SK-N-MC (cell line): Measurements from ENCODE around the gene ZDHHC24.
"Not testable (repeated sequence)": the region's sequence is repeated elsewhere in the genome, so short reads cannot be mapped to it uniquely, and the experiment has no call there.

Experiments
- DNase-seq: peaks from one replicate; pipeline ENCODE4 v3.0.0-alpha.2; 2011; ENCODE audit warnings: low read depth, low spot score
- H3K27ac ChIP-seq: fragments of 200-600 bp; sonication (generic); 2 replicates; pipeline ENCODE4 v1.5.1; 2016; ENCODE audit warnings: mixed run types
- H3K36me3 ChIP-seq: fragments of 200-600 bp; sonication (generic); 2 replicates; pipeline ENCODE4 v1.6.1; 2017; ENCODE audit warnings: antibody characterized with exemption, low read length, mixed read lengths; ENCODE audit not compliant: insufficient read depth
- H3K4me3 ChIP-seq: fragments of 200-600 bp; sonication (generic); 2 replicates; pipeline ENCODE4 v1.5.1; 2016
- H3K9ac ChIP-seq: fragments of 200-600 bp; sonication (generic); 2 replicates; pipeline ENCODE4 v1.8.0; 2017; ENCODE audit warnings: mixed run types, mixed read lengths; ENCODE audit not compliant: insufficient read length
- H3K9me3 ChIP-seq: fragments of 200-600 bp; sonication (generic); 2 replicates; pipeline ENCODE4 v1.6.1; 2017; ENCODE audit warnings: low read depth, mild to moderate bottlenecking, antibody characterized with exemption, low read length, moderate library complexity, mixed read lengths
- EZH2 ChIP-seq: fragments of 200-600 bp; sonication (generic); IDR thresholded peaks from one replicate; pipeline ENCODE4 v1.6.1; 2017; ENCODE audit warnings: antibody characterized with exemption
- FOXP2 ChIP-seq: optimal IDR thresholded peaks from 2 replicates; pipeline ENCODE3; 2011; ENCODE audit warnings: mild to moderate bottlenecking, moderate library complexity; ENCODE audit not compliant: insufficient read depth; ENCODE audit errors: extremely low read length, control extremely low read depth
- POLR2AphosphoS5 ChIP-seq: IDR thresholded peaks from 2 replicates; pipeline ENCODE4 v1.6.1; 2012; ENCODE audit warnings: mild to moderate bottlenecking, low read depth, low read length, borderline replicate concordance

The ZDHHC24 gene

GRCh38 chr11:66586136-66586535, 40.3 kb upstream of the ZDHHC24 start:
- Histone ChIP-seq H3K36me3 (no peaks in the 10 kb centered on the region), H3K9me3 (no peaks in the 10 kb centered on the region), H3K4me3 (no peak overlapping the region), H3K9ac (no peak overlapping the region), H3K27ac (no peak overlapping the region)
- TF ChIP-seq EZH2 (no peak), FOXP2 (no peak)
- DNase-seq, result no peak

- DNase-seq, H3K36me3 ChIP-seq, H3K27ac ChIP-seq, H3K4me3 ChIP-seq, H3K9me3 ChIP-seq, H3K9ac ChIP-seq: not testable (repeated sequence)
Measured at GRCh38 chr11:66585447-66585846, 39.6 kb upstream of the ZDHHC24 start.

GRCh38 chr11:66582565-66583147, 36.8 kb upstream of the ZDHHC24 start:
- not testable (repeated sequence) for H3K9me3 ChIP-seq, DNase-seq, H3K9ac ChIP-seq, H3K36me3 ChIP-seq, H3K27ac ChIP-seq, H3K4me3 ChIP-seq

- H3K9me3 ChIP-seq, result no peaks in the 10 kb centered on the region
- no peak overlapping the region for H3K27ac ChIP-seq
- H3K36me3 ChIP-seq, result no peaks in the 10 kb centered on the region
- no peak for TF ChIP-seq EZH2
- no peak for TF ChIP-seq FOXP2
- no peak overlapping the region for H3K4me3 ChIP-seq
- no peak for DNase-seq
- H3K9ac ChIP-seq, result no peak overlapping the region
Measured at GRCh38 chr11:66581261-66581660, 35.4 kb upstream of the ZDHHC24 start.

- H3K4me3 ChIP-seq, result no peak overlapping the region
- DNase-seq, result no peak
- no peaks in the 10 kb centered on the region for H3K9me3 ChIP-seq
- TF ChIP-seq EZH2 (no peak), POLR2AphosphoS5 (no peak), FOXP2 (no peak)
- H3K36me3 ChIP-seq, result no peaks in the 10 kb centered on the region
- H3K9ac ChIP-seq, result no peak overlapping the region
- no peak overlapping the region for H3K27ac ChIP-seq
Measured at GRCh38 chr11:66580803-66581202, 35.0 kb upstream of the ZDHHC24 start.

- Histone ChIP-seq H3K9ac (no peak overlapping the region), H3K36me3 (no peaks in the 10 kb centered on the region), H3K27ac (no peak overlapping the region), H3K4me3 (no peak overlapping the region; the same call in 1 of the 2 replicates), H3K9me3 (no peaks in the 10 kb centered on the region)
- no peak for DNase-seq
- TF ChIP-seq EZH2 (no peak), POLR2AphosphoS5 (no peak), FOXP2 (no peak)
Measured at GRCh38 chr11:66579017-66579606, 33.3 kb upstream of the ZDHHC24 start.

- Histone ChIP-seq H3K4me3 (no peak overlapping the region), H3K9me3 (no peaks in the 10 kb centered on the region), H3K9ac (no peak overlapping the region), H3K36me3 (no peaks in the 10 kb centered on the region), H3K27ac (no peak overlapping the region)
- no peak for DNase-seq
- TF ChIP-seq POLR2AphosphoS5 (no peak), EZH2 (no peak), FOXP2 (no peak)
Measured at GRCh38 chr11:66570850-66571180, 25.0 kb upstream of the ZDHHC24 start.

- Histone ChIP-seq H3K9ac (no peak overlapping the region), H3K4me3 (no peak overlapping the region), H3K9me3 (no peaks in the 10 kb centered on the region), H3K27ac (no peak overlapping the region), H3K36me3 (no peaks in the 10 kb centered on the region)
- no peak for TF ChIP-seq FOXP2
- TF ChIP-seq EZH2, result no peak
- TF ChIP-seq POLR2AphosphoS5, result no peak
- DNase-seq, result no peak
Measured at GRCh38 chr11:66570079-66570849, 24.4 kb upstream of the ZDHHC24 start.

GRCh38 chr11:66569076-66569475, 23.2 kb upstream of the ZDHHC24 start:
- Histone ChIP-seq H3K27ac (no peak overlapping the region), H3K36me3 (no peaks in the 10 kb centered on the region), H3K4me3 (no peak overlapping the region), H3K9ac (no peak overlapping the region), H3K9me3 (no peaks in the 10 kb centered on the region)
- TF ChIP-seq FOXP2, result no peak
- no peak for TF ChIP-seq POLR2AphosphoS5
- no peak for TF ChIP-seq EZH2
- no peak for DNase-seq
